Liver (tissue), 9 donors: ENCODE data around the gene ACOXL. TPM values are rescaled to one million over a fixed set of nuclear protein-coding genes. Genes with fewer than 3 reads are reported as not detected.

ENCODE experiments used
- DNase-seq: peaks from one replicate; pipeline ENCODE4 v3.0.0-alpha.2; 2017; ENCODE audit warnings: low spot score
- H3K27ac ChIP-seq, 2 donors: one replicate each; pipeline ENCODE4 v1.7.0; 2013; ENCODE audit warnings: inconsistent platforms in 2 of 2, low read length in 2 of 2, control low read depth in 1 of 2, low read depth in 1 of 2, mild to moderate bottlenecking in 1 of 2
- H3K27me3 ChIP-seq, 4 donors: one replicate each; pipeline versions ENCODE4 v1.6.1 to v1.7.0; 2013; ENCODE audit warnings: low read length in 3 of 4, inconsistent platforms in 1 of 4, mild to moderate bottlenecking in 1 of 4, moderate library complexity in 1 of 4; ENCODE audit not compliant: control insufficient read depth in 4 of 4, insufficient read depth in 4 of 4
- H3K36me3 ChIP-seq, 4 donors: one replicate each; pipeline versions ENCODE4 v1.6.1 to v1.7.0; 2013; ENCODE audit warnings: low read length in 3 of 4, mild to moderate bottlenecking in 3 of 4, low read depth in 1 of 4, moderate library complexity in 1 of 4; ENCODE audit not compliant: control insufficient read depth in 4 of 4, insufficient read depth in 3 of 4
- H3K4me1 ChIP-seq, 4 donors: one replicate each; pipeline versions ENCODE4 v1.6.1 to v1.7.0; 2013; ENCODE audit warnings: low read length in 3 of 4, mild to moderate bottlenecking in 3 of 4, moderate library complexity in 1 of 4; ENCODE audit not compliant: control insufficient read depth in 4 of 4, insufficient read depth in 4 of 4
- H3K4me3 ChIP-seq, 3 donors: one replicate each; pipeline versions ENCODE4 v1.6.1 to v1.7.0; 2013; ENCODE audit warnings: low read length in 3 of 3, control low read depth in 1 of 3, low read depth in 1 of 3, mild to moderate bottlenecking in 1 of 3
- H3K9ac ChIP-seq, 2 donors: one replicate each; pipeline ENCODE4 v1.7.0; 2013; ENCODE audit warnings: low read length in 2 of 2, mild to moderate bottlenecking in 2 of 2, moderate library complexity in 2 of 2, control low read depth in 1 of 2, low read depth in 1 of 2
- H3K9me3 ChIP-seq, 4 donors: one replicate each; pipeline versions ENCODE4 v1.6.1 to v1.7.0; 2013; ENCODE audit warnings: low read length in 3 of 4; ENCODE audit not compliant: control insufficient read depth in 4 of 4
- ATF3 ChIP-seq: IDR thresholded peaks from 2 replicates; pipeline ENCODE4 v1.6.1; 2016; ENCODE audit warnings: antibody characterized with exemption
- MAX ChIP-seq: IDR thresholded peaks from 2 replicates; pipeline ENCODE4 v1.6.1; 2016; ENCODE audit warnings: antibody characterized with exemption
- NR2F2 ChIP-seq: IDR thresholded peaks from 2 replicates; pipeline ENCODE4 v1.6.1; 2016; ENCODE audit warnings: antibody characterized with exemption
- SP1 ChIP-seq: IDR thresholded peaks from 2 replicates; pipeline ENCODE4 v1.6.1; 2018; ENCODE audit warnings: antibody characterized with exemption, mild to moderate bottlenecking
- WGBS: extraction: QIAGEN DNeasy Blood & Tissue Kit; methylation state at CpG from one replicate; pipeline ENCODE4 v1.1.7; 2013; 5-methylcytosine and 5-hydroxymethylcytosine counted together
- polyA plus RNA-seq, 2 donors: library from polyadenylated mRNA; stranded (reverse) in 1 of 2; unstranded in 1 of 2; fragments of 200-250 nt in 1 of 2; fragments of >200 nt in 1 of 2; fragmentation: Nextera tagmentation in 1 of 2; extraction: Ambion mirVana in 1 of 2; gene quantifications; one replicate each; pipeline versions ENCODE4 v1.2.1 to v1.2.3, GENCODE V29; 2013 to 2015
- total RNA-seq, 2 donors: library from RNA; depleted of rRNA; stranded (reverse); fragments of >200 nt; gene quantifications; one replicate each; pipeline ENCODE4 v1.2.3, GENCODE V29; 2014
- TF ChIP-seq, protein P1 (sequence below): IDR thresholded peaks from 2 replicates; pipeline ENCODE4 v1.6.1; 2016; ENCODE audit warnings: antibody characterized with exemption
- TF ChIP-seq, protein P2 (sequence below): fragments of 150-350 bp; IDR thresholded peaks from 2 replicates; pipeline ENCODE4 v1.5.1; 2017; ENCODE audit warnings: improper control_type of control experiment, low read depth, low read length; ENCODE audit not compliant: missing input control
- TF ChIP-seq, protein P3 (sequence below): IDR thresholded peaks from 2 replicates; pipeline ENCODE4 v1.6.1; 2016; ENCODE audit warnings: antibody characterized with exemption, mild to moderate bottlenecking
- donor health status: healthy.
- donor health status: healthy.
- donor health status: healthy.
- donor health status: healthy.
- donor health status: healthy.

ACOXL gene
- total and polyA plus RNA-seq, 4 donors, result 0.07 TPM; not detected in 3

- Histone ChIP-seq H3K4me3 (no peak overlapping the region), H3K36me3 (no peaks in the 10 kb centered on the region), H3K9ac (no peak overlapping the region), H3K9me3 (no peaks in the 10 kb centered on the region), H3K4me1 (no peaks in the 10 kb centered on the region), H3K27me3 (no peaks in the 10 kb centered on the region), H3K27ac (no peak overlapping the region)
- 89% methylated on average over 2 of the region's 2 CpGs for WGBS
- DNase-seq, result no peak
- TF ChIP-seq SP1 (no peak), NR2F2 (no peak)
- TF ChIP-seq, protein P1, sequence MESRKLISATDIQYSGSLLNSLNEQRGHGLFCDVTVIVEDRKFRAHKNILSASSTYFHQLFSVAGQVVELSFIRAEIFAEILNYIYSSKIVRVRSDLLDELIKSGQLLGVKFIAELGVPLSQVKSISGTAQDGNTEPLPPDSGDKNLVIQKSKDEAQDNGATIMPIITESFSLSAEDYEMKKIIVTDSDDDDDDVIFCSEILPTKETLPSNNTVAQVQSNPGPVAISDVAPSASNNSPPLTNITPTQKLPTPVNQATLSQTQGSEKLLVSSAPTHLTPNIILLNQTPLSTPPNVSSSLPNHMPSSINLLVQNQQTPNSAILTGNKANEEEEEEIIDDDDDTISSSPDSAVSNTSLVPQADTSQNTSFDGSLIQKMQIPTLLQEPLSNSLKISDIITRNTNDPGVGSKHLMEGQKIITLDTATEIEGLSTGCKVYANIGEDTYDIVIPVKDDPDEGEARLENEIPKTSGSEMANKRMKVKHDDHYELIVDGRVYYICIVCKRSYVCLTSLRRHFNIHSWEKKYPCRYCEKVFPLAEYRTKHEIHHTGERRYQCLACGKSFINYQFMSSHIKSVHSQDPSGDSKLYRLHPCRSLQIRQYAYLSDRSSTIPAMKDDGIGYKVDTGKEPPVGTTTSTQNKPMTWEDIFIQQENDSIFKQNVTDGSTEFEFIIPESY, result no peak
- TF ChIP-seq, protein P2, sequence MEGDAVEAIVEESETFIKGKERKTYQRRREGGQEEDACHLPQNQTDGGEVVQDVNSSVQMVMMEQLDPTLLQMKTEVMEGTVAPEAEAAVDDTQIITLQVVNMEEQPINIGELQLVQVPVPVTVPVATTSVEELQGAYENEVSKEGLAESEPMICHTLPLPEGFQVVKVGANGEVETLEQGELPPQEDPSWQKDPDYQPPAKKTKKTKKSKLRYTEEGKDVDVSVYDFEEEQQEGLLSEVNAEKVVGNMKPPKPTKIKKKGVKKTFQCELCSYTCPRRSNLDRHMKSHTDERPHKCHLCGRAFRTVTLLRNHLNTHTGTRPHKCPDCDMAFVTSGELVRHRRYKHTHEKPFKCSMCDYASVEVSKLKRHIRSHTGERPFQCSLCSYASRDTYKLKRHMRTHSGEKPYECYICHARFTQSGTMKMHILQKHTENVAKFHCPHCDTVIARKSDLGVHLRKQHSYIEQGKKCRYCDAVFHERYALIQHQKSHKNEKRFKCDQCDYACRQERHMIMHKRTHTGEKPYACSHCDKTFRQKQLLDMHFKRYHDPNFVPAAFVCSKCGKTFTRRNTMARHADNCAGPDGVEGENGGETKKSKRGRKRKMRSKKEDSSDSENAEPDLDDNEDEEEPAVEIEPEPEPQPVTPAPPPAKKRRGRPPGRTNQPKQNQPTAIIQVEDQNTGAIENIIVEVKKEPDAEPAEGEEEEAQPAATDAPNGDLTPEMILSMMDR, result no peak
These were observed 362.3 kb downstream of the ACOXL start for GRCh38 chr2:111094691-111095090.

GRCh38 chr2:111095434-111095833, 363.1 kb downstream of the ACOXL start:
- Histone ChIP-seq H3K36me3 (no peaks in the 10 kb centered on the region), H3K27ac (no peak overlapping the region), H3K4me1 (no peaks in the 10 kb centered on the region), H3K27me3 (no peaks in the 10 kb centered on the region), H3K9ac (no peak overlapping the region), H3K4me3 (no peak overlapping the region), H3K9me3 (no peaks in the 10 kb centered on the region)
- no peak for DNase-seq
- TF ChIP-seq, protein P3, sequence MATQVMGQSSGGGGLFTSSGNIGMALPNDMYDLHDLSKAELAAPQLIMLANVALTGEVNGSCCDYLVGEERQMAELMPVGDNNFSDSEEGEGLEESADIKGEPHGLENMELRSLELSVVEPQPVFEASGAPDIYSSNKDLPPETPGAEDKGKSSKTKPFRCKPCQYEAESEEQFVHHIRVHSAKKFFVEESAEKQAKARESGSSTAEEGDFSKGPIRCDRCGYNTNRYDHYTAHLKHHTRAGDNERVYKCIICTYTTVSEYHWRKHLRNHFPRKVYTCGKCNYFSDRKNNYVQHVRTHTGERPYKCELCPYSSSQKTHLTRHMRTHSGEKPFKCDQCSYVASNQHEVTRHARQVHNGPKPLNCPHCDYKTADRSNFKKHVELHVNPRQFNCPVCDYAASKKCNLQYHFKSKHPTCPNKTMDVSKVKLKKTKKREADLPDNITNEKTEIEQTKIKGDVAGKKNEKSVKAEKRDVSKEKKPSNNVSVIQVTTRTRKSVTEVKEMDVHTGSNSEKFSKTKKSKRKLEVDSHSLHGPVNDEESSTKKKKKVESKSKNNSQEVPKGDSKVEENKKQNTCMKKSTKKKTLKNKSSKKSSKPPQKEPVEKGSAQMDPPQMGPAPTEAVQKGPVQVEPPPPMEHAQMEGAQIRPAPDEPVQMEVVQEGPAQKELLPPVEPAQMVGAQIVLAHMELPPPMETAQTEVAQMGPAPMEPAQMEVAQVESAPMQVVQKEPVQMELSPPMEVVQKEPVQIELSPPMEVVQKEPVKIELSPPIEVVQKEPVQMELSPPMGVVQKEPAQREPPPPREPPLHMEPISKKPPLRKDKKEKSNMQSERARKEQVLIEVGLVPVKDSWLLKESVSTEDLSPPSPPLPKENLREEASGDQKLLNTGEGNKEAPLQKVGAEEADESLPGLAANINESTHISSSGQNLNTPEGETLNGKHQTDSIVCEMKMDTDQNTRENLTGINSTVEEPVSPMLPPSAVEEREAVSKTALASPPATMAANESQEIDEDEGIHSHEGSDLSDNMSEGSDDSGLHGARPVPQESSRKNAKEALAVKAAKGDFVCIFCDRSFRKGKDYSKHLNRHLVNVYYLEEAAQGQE, result no peak
- no peak for TF ChIP-seq MAX
- TF ChIP-seq, protein P2, result no peak
- no peak for TF ChIP-seq ATF3
- WGBS, result 96% methylated on average over 8 of the region's 8 CpGs
